WTC11 (cell line): ENCODE measurements around the gene GAS2L1. TPM values are rescaled to one million over a fixed set of nuclear protein-coding genes. Genes with fewer than 3 reads are reported as not detected.

ENCODE experiments used
- ATAC-seq: fragments of 200-7000 bp; cut with Tn5 transposase; 2 replicates; pipeline ENCODE4 v1.10.0; 2021; ENCODE audit warnings: mild to moderate bottlenecking, moderate library complexity
- CTCF ChIA-PET: fragments of 300-600 bp; sonication (Branson Sonifier 250); formaldehyde crosslinking; loops from one replicate; lab custom pipeline; 2021; ENCODE audit warnings: antibody characterized with exemption; lab: Charles Lee
- POLR2A ChIA-PET: fragments of 350-600 bp; sonication (Branson Sonifier 250); formaldehyde crosslinking; loops from one replicate; lab custom pipeline; 2021; ENCODE audit warnings: antibody characterized with exemption; lab: Charles Lee
- DNase-seq: peaks from one replicate; pipeline ENCODE4 v3.0.0; 2021; ENCODE audit warnings: low spot score
- H3K27ac Mint-ChIP-seq: 2 replicates; pipeline ENCODE4 v1.8.0; 2021; ENCODE audit warnings: mixed read lengths
- H3K27me3 Mint-ChIP-seq: 2 replicates; pipeline ENCODE4 v1.8.0; 2021; ENCODE audit warnings: low read depth, mild to moderate bottlenecking, moderate library complexity, mixed read lengths
- H3K36me3 Mint-ChIP-seq: 2 replicates; pipeline ENCODE4 v1.8.0; 2021; ENCODE audit warnings: mixed read lengths
- H3K4me1 Mint-ChIP-seq: 2 replicates; pipeline ENCODE4 v1.8.0; 2022; ENCODE audit warnings: mixed read lengths
- H3K4me3 Mint-ChIP-seq: 2 replicates; pipeline ENCODE4 v1.8.0; 2021; ENCODE audit warnings: mild to moderate bottlenecking, moderate library complexity, mixed read lengths
- H3K9me3 Mint-ChIP-seq: 2 replicates; pipeline ENCODE4 v1.8.0; 2021; ENCODE audit warnings: mixed read lengths
- ATF6 ChIP-seq: sonication (generic); formaldehyde crosslinking; IDR thresholded peaks from 2 replicates; pipeline ENCODE4 v1.8.1; 2023; ENCODE audit warnings: mild to moderate bottlenecking, missing genetic modification reagents
- E2F1 ChIP-seq: sonication (generic); formaldehyde crosslinking; IDR thresholded peaks from 2 replicates; pipeline ENCODE4 v1.8.0; 2022; ENCODE audit warnings: mild to moderate bottlenecking, missing genetic modification reagents
- FOXK1 ChIP-seq: sonication (generic); formaldehyde crosslinking; IDR thresholded peaks from 2 replicates; pipeline ENCODE4 v1.8.0; 2022; ENCODE audit warnings: mild to moderate bottlenecking, moderate library complexity, missing genetic modification reagents
- FOXP4 ChIP-seq: sonication (generic); formaldehyde crosslinking; IDR thresholded peaks from 2 replicates; pipeline ENCODE4 v1.8.0; 2022; ENCODE audit warnings: mild to moderate bottlenecking, missing genetic modification reagents
- GTF2I ChIP-seq: fragments of 250-450 bp; sonication (Bioruptor Pico); conservative IDR thresholded peaks from 2 replicates; pipeline ENCODE4 v1.4.0; 2021; ENCODE audit warnings: mild to moderate bottlenecking
- IRF2 ChIP-seq: sonication (generic); formaldehyde crosslinking; IDR thresholded peaks from 2 replicates; pipeline ENCODE4 v1.8.0; 2022; ENCODE audit warnings: low read depth, missing genetic modification reagents, borderline replicate concordance
- MYBL2 ChIP-seq: sonication (generic); formaldehyde crosslinking; IDR thresholded peaks from 2 replicates; pipeline ENCODE4 v1.8.1; 2023; ENCODE audit warnings: mild to moderate bottlenecking, moderate library complexity, missing genetic modification reagents
- SP1 ChIP-seq: sonication (generic); formaldehyde crosslinking; conservative IDR thresholded peaks from 2 replicates; pipeline ENCODE4 v1.8.1; 2022; ENCODE audit warnings: missing genetic modification reagents
- ZBTB21 ChIP-seq: sonication (generic); formaldehyde crosslinking; IDR thresholded peaks from 2 replicates; pipeline ENCODE4 v1.8.1; 2023; ENCODE audit warnings: mild to moderate bottlenecking, missing genetic modification reagents, borderline replicate concordance
- ZNF138 ChIP-seq: sonication (generic); formaldehyde crosslinking; conservative IDR thresholded peaks from 2 replicates; pipeline ENCODE4 v1.8.1; 2022; ENCODE audit warnings: mild to moderate bottlenecking, moderate library complexity, missing genetic modification reagents
- ZSCAN18 ChIP-seq: fragments of 250-450 bp; sonication (Bioruptor Pico); IDR thresholded peaks from 2 replicates; pipeline ENCODE4 v2.1.2; 2022; ENCODE audit warnings: mild to moderate bottlenecking, moderate library complexity
- total RNA-seq: library from RNA; stranded (reverse); gene quantifications from 3 replicates; pipeline ENCODE4 v1.2.3, GENCODE V29; 2021
- TF ChIP-seq, protein P1 (sequence below): fragments of 250-450 bp; sonication (Bioruptor Pico); conservative IDR thresholded peaks from 2 replicates; pipeline ENCODE4 v1.9.0; 2021; ENCODE audit warnings: mild to moderate bottlenecking

GAS2L1 gene
- total RNA-seq, 1 experiment from 2014 or later, result 19.9 TPM

DNA sequence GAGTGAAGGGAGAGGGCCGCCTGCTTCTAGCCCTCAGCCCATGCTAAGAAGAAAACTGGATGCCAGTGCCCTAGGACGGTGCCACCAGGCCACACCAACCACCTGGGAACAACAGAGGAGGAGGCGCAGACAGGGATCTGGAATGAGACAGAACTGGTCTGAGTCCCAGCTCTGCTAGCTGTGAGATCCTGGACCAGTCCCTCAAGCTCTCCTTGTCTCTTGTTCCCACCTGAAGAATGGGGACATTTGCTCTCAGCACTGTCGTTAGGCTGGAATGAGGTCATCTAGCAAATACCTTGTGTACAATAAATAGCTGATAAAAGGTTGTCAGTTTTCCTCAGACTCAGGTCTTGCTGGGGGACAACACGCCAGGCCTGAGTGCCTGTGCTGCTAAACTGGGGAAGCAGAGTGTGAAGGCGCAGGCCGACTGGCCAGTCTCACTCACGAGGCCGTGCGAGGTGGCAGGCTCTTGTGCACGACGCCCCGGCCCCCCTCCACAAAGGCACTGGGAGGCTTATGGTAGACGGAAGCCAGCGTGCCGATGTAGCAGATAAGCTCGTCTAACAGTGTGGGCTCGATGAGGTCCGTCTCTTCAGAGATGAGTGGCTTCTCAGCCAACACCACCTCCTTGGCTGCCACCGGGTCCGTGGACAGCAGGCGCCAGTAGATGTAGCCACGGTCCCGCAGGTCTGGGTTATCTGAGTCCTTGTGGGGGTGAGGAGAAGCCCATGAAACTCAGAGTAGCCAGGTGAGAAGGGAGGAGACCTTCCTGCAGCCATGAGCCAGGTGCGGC is 34.8 kb downstream of the GAS2L1 start:
- peaks cover 50% of the 10 kb centered on the region for H3K36me3 Mint-ChIP-seq
- H3K9me3 Mint-ChIP-seq, result no peaks in the 10 kb centered on the region
- DNase-seq, result no peak
- CTCF ChIA-PET, result no interaction called here
- H3K4me1 Mint-ChIP-seq, result no peaks in the 10 kb centered on the region
- no peak for ATAC-seq
- no peak overlapping the region for H3K27ac Mint-ChIP-seq
- H3K27me3 Mint-ChIP-seq, result no peaks in the 10 kb centered on the region
- POLR2A ChIA-PET, result no interaction called here
- H3K4me3 Mint-ChIP-seq, result no peak overlapping the region
- no peak for TF ChIP-seq ZBTB21
- TF ChIP-seq, all 79 proteins: peak for 0

DNA sequence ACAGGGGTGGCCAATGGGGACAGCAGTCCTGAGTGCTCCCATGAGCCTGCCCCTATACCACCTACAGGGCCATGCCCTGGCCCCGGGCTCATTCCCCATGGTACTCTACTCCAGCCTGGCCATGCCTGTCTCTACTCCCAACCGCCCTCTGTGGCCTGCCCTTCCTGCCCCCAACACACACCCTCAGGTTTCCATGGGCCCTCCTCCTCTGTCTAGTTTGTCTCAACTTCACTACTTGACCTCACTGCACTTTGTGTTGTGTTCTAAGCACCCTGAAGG is 35.3 kb downstream of the GAS2L1 start:
- ATAC-seq, result no peak
- H3K4me3 Mint-ChIP-seq, result no peak overlapping the region
- ChIA-PET POLR2A (no interaction called here), CTCF (no interaction called here)
- no peaks in the 10 kb centered on the region for H3K4me1 Mint-ChIP-seq
- no peak overlapping the region for H3K27ac Mint-ChIP-seq
- H3K9me3 Mint-ChIP-seq, result no peaks in the 10 kb centered on the region
- DNase-seq, result no peak
- no peaks in the 10 kb centered on the region for H3K27me3 Mint-ChIP-seq
- H3K36me3 Mint-ChIP-seq, result peaks cover 51% of the 10 kb centered on the region
- TF ChIP-seq FOXK1 (CRISPR knock-in tag), result no peak
- no peak for TF ChIP-seq ZNF138
- TF ChIP-seq ATF6, result no peak
- TF ChIP-seq, all 79 proteins: peak for 0

- no peak for TF ChIP-seq SP1 (CRISPR knock-in tag)
- no peak for TF ChIP-seq FOXP4 (CRISPR knock-in tag)
- no peak for TF ChIP-seq MYBL2 (CRISPR knock-in tag)
- no peak for TF ChIP-seq GTF2I (CRISPR knock-in tag)
- H3K4me1 Mint-ChIP-seq, result no peaks in the 10 kb centered on the region
- POLR2A ChIA-PET, result no interaction called here
These were observed 35.7 kb downstream of the GAS2L1 start for GRCh38 chr22:29342177-29342576.

GRCh38 chr22:29342577-29343312 is 36.3 kb downstream of the GAS2L1 start:
- H3K27me3 Mint-ChIP-seq, result no peaks in the 10 kb centered on the region
- H3K4me3 Mint-ChIP-seq, result no peak overlapping the region
- ChIA-PET POLR2A (no interaction called here), CTCF (no interaction called here)
- peaks cover 58% of the 10 kb centered on the region for H3K36me3 Mint-ChIP-seq
- ATAC-seq (no peak), DNase-seq (no peak)
- no peaks in the 10 kb centered on the region for H3K4me1 Mint-ChIP-seq
- H3K27ac Mint-ChIP-seq, result peak overlapping the region; percentile 76
- H3K9me3 Mint-ChIP-seq, result no peaks in the 10 kb centered on the region
- TF ChIP-seq FOXP4 (CRISPR knock-in tag), result no peak
- TF ChIP-seq, protein P1, sequence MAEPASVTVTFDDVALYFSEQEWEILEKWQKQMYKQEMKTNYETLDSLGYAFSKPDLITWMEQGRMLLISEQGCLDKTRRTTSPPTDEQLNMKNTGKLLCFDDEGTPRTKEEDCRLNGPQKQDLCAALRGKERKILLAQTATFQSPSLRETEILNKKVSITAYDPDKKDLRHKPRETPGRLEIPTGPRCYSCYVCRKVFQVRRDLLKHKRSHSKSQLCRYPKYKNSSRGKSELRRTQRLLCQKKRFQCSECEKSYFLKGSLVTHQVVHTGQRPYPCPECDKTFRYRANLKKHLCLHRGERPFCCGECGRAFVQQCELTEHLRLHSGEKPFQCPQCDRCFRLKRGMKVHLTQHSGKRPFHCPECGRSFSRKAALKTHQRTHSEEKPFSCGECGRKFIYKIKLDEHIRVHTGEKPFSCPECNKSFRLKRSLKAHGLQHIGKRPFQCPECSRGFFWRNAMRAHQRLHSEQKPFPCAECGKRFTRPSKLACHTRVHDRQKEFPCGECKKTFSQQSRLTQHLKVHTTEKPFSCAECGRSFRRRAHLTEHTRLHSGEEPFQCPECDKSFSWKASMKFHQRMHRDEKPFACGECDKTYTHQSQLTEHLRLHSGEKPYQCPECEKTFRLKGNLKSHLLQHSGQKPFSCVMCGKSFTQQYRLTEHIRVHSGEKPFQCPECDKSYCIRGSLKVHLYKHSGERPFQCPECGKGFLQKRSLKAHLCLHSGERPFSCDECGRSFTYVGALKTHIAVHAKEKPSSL (CRISPR knock-in tag), result no peak
- TF ChIP-seq E2F1 (CRISPR knock-in tag), result no peak
- no peak for TF ChIP-seq ZSCAN18
- TF ChIP-seq IRF2, result no peak

More at GRCh38 chr22:29342177-29342576, 35.7 kb downstream of the GAS2L1 start:
- no peak overlapping the region for H3K4me3 Mint-ChIP-seq
- H3K27me3 Mint-ChIP-seq, result no peaks in the 10 kb centered on the region
- no peaks in the 10 kb centered on the region for H3K9me3 Mint-ChIP-seq
- no peak for ATAC-seq
- no peak overlapping the region for H3K27ac Mint-ChIP-seq
- CTCF ChIA-PET, result no interaction called here
- no peak for DNase-seq
- peaks cover 52% of the 10 kb centered on the region for H3K36me3 Mint-ChIP-seq
